Upper lobe of left lung (tissue), 4 donors: ENCODE results near the gene CHST13.

Experiments used
- EP300 ChIP-seq, 4 donors: sonication (generic); formaldehyde crosslinking; IDR thresholded peaks; one replicate each; pipeline ENCODE4 v1.5.1; 2017; ENCODE audit warnings: antibody characterized with exemption in 4 of 4, control low read depth in 2 of 4
- TF ChIP-seq, protein P1 (sequence below), 6 experiments: fragments of 450-650 bp in 4 of 6; fragments of 200-600 bp in 2 of 6; sonication (generic) in 2 of 6; IDR thresholded peaks; one replicate each; pipeline ENCODE4 v1.5.1; 2016 to 2019; ENCODE audit warnings: antibody characterized with exemption in 6 of 6

- TF ChIP-seq, protein P1, sequence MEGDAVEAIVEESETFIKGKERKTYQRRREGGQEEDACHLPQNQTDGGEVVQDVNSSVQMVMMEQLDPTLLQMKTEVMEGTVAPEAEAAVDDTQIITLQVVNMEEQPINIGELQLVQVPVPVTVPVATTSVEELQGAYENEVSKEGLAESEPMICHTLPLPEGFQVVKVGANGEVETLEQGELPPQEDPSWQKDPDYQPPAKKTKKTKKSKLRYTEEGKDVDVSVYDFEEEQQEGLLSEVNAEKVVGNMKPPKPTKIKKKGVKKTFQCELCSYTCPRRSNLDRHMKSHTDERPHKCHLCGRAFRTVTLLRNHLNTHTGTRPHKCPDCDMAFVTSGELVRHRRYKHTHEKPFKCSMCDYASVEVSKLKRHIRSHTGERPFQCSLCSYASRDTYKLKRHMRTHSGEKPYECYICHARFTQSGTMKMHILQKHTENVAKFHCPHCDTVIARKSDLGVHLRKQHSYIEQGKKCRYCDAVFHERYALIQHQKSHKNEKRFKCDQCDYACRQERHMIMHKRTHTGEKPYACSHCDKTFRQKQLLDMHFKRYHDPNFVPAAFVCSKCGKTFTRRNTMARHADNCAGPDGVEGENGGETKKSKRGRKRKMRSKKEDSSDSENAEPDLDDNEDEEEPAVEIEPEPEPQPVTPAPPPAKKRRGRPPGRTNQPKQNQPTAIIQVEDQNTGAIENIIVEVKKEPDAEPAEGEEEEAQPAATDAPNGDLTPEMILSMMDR (IDR thresholded peaks at IDR 0.05) = no peak
- TF ChIP-seq EP300 (IDR thresholded peaks at IDR 0.05) = no peak
Measured at GRCh38 chr3:126549861-126550487, 26.0 kb downstream of the CHST13 start.
